ENCODE data around the gene MSRB1.

DNA sequence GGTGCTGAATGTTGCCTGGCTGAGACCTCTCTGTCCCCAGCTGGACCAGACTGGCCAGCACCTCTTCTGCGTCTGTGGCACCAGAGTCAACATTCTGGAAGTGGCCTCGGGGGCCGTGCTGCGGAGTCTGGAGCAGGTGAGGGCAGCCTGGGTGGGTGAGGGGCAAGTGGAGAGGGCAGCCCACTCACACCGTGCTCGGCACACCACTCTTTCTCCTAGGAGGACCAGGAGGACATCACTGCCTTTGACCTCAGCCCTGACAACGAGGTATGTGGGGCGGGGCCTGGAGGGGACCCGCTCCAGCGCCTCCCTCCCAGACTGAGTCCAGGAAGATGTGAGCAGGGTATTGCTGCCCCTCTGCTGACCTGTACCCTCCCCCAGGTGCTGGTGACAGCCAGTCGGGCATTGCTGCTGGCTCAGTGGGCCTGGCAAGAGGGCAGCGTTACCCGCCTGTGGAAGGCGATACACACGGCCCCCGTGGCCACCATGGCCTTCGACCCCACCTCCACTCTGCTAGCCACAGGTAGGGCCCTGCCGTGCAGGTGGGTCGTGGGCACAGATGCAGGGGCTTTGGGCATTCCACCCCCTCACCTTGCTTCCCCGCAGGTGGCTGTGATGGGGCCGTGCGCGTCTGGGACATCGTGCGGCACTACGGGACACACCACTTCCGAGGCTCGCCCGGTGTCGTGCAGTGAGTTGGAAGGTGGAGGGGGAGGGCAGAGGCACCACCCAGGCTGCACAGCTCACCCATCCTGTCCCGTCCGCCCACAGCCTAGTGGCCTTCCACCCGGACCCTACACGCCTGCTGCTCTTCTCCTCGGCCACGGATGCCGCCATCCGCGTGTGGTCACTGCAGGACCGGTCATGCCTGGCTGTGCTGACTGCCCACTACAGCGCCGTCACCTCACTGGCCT lies 31.4 kb upstream of the MSRB1 start:
- TF ChIP-seq, protein P1, sequence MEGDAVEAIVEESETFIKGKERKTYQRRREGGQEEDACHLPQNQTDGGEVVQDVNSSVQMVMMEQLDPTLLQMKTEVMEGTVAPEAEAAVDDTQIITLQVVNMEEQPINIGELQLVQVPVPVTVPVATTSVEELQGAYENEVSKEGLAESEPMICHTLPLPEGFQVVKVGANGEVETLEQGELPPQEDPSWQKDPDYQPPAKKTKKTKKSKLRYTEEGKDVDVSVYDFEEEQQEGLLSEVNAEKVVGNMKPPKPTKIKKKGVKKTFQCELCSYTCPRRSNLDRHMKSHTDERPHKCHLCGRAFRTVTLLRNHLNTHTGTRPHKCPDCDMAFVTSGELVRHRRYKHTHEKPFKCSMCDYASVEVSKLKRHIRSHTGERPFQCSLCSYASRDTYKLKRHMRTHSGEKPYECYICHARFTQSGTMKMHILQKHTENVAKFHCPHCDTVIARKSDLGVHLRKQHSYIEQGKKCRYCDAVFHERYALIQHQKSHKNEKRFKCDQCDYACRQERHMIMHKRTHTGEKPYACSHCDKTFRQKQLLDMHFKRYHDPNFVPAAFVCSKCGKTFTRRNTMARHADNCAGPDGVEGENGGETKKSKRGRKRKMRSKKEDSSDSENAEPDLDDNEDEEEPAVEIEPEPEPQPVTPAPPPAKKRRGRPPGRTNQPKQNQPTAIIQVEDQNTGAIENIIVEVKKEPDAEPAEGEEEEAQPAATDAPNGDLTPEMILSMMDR (IDR thresholded peaks at IDR 0.05; ENCODE audit: low read length): no peak
- TF ChIP-seq EZH2 (IDR thresholded peaks at IDR 0.05; ENCODE audit: borderline replicate concordance, low read length): no peak

Data from OCI-LY1 (cell line).